ENCODE data around the gene TMEM222.

GRCh38 chr1:27356619-27357280 is 34.8 kb downstream of the TMEM222 start:
- no peak for TF ChIP-seq EZH2phosphoT487 (IDR thresholded peaks at IDR 0.05; ENCODE audit: low read length)
- no peak for TF ChIP-seq EZH2 (optimal IDR thresholded peaks at IDR 0.05; ENCODE audit: low read depth, low read length)
- no peak for TF ChIP-seq CTCF (IDR thresholded peaks at IDR 0.05; ENCODE audit: low read length)

Data from MM.1S (cell line).